ENCODE measurements around the gene EFNA4.

Gene EFNA4

GRCh38 chr1:155052439-155053395 lies 10.8 kb upstream of the EFNA4 start:
- DNase-seq (ENCODE audit: low read depth), result no peak

- DNase-seq (ENCODE audit: low read depth), result no peak
These were observed 9.9 kb upstream of the EFNA4 start for GRCh38 chr1:155053531-155054105.

- DNase-seq (ENCODE audit: low read depth), result no peak
These were observed 6.4 kb upstream of the EFNA4 start for GRCh38 chr1:155057104-155057503.

GRCh38 chr1:155057788-155058211 lies 5.7 kb upstream of the EFNA4 start:
- no peak for DNase-seq (ENCODE audit: low read depth)

GRCh38 chr1:155060736-155061135 lies 2.8 kb upstream of the EFNA4 start:
- DNase-seq (ENCODE audit: low read depth), result no peak

- DNase-seq (ENCODE audit: low read depth), result peak; percentile 98
These were observed 2.0 kb upstream of the EFNA4 start for GRCh38 chr1:155061381-155062150.

- no peak for DNase-seq (ENCODE audit: low read depth)
These were observed 1.3 kb upstream of the EFNA4 start for GRCh38 chr1:155062151-155062686.

- DNase-seq (ENCODE audit: low read depth), result peak; percentile 52
These were observed 683 bp upstream of the EFNA4 start for GRCh38 chr1:155062702-155063411.

- DNase-seq (ENCODE audit: low read depth), result no peak
These were observed 731 bp downstream of the EFNA4 start for GRCh38 chr1:155064111-155064831.

- no peak for DNase-seq (ENCODE audit: low read depth)
These were observed 1.4 kb downstream of the EFNA4 start for GRCh38 chr1:155064832-155065429.

- no peak for DNase-seq (ENCODE audit: low read depth)
These were observed 3.2 kb downstream of the EFNA4 start for GRCh38 chr1:155066777-155067176.

GRCh38 chr1:155068599-155068998 lies 5.1 kb downstream of the EFNA4 start:
- DNase-seq (ENCODE audit: low read depth), result no peak

GRCh38 chr1:155069551-155070157 lies 6.1 kb downstream of the EFNA4 start:
- no peak for DNase-seq (ENCODE audit: low read depth)

GRCh38 chr1:155070158-155070621 lies 6.7 kb downstream of the EFNA4 start:
- no peak for DNase-seq (ENCODE audit: low read depth)

- peak; percentile 51 for DNase-seq (ENCODE audit: low read depth)
These were observed 7.4 kb downstream of the EFNA4 start for GRCh38 chr1:155070721-155071569.

- no peak for DNase-seq (ENCODE audit: low read depth)
These were observed 8.2 kb downstream of the EFNA4 start for GRCh38 chr1:155071701-155072100.

GRCh38 chr1:155072531-155073289 lies 9.2 kb downstream of the EFNA4 start:
- DNase-seq (ENCODE audit: low read depth), result no peak
